ENCODE measurements around the gene SEPHS1. TPM values are rescaled to one million over a fixed set of nuclear protein-coding genes. Genes with fewer than 3 reads are reported as not detected.
A peak's percentile ranks its signal among the peaks of the same experiment; 100 is the strongest.

SEPHS1 gene
- total and polyA plus RNA-seq, 2 donors (not counting 3 experiments of a cell fraction or from before 2014, with no cell fraction given) = 40.6 to 55.4 TPM

DNA sequence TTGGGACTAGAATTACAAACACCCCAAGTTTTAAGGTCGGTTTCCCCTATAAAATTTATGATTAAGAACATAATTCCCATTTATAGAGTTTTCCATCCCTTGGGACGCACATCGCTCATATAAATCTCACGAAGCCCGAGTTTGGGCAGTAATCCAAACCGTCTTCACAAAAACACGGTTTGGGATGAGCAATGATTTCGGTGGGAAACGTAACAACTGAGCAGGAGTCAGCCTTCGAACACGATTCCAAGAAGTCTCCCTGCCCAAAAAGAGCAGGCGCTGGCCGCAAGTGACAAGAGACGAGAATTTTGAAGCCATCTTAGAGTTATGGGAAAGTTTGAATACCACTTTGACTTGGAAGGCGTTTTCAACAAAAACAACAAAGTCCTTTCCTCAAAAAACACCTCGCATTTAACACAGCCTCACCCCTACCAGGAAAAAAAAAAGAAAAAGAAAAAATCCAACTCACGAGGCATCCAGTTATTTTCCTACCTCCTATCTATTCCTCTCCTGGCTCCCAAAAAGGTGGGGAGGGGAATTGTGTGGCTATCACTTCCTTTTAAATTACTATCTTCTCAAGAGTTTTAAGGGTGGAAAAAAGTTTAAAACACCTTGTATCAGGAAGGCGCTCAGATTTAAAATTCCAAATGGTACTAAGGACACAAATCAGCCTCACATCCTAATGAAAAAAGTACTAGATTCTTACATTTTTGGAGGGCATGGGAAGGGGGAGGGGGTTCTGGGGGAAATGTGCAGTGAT, 1.6 kb downstream of the SEPHS1 start:
- peaks cover 12 to 18% of the 10 kb centered on the region in 2 experiments for H3K27me3 ChIP-seq (ENCODE audit: control insufficient read depth in 2 of 2, insufficient read depth in 2 of 2, low read length in 2 of 2)
- H3K36me3 ChIP-seq (ENCODE audit: control insufficient read depth in 2 of 2, extremely low read depth in 1 of 2, insufficient read depth in 2 of 2, low read length in 2 of 2) = peaks cover 0 to 2% of the 10 kb centered on the region in 2 experiments
- intact Hi-C loops (cut with micrococcal nuclease) (loop anchor here (1.0 to 5.0 kb wide), 2 partner anchors 44 to 181 kb away; partner anchors contain the start of gene BEND7), dilution Hi-C loops (cut with MboI; ENCODE audit: extremely low pct_ligation_motif_present, low sequenced_read_pairs) (no loop called here)
- H3K4me3 ChIP-seq (replicated peaks in 1 of 3; ENCODE audit: insufficient read depth in 1 of 3, low read depth in 1 of 3, low read length in 3 of 3) = peak overlapping the region; percentile 40 to 84 (median 82)
- peak overlapping the region; percentile 84 for H3K4me2 ChIP-seq (ENCODE audit: insufficient read depth, low read length)
- peaks cover 24% of the 10 kb centered on the region for H3K4me1 ChIP-seq (ENCODE audit: control insufficient read depth, extremely low read depth, insufficient read depth, low read length)
- peak overlapping the region; percentile 65 for H3K27ac ChIP-seq (ENCODE audit: insufficient read depth, low read depth, low read length)
- H3K9me3 ChIP-seq (replicated peaks; ENCODE audit: control insufficient read depth, insufficient read depth, low read length) = no peaks in the 10 kb centered on the region
- FAIRE-seq (peak; percentile 68), DNase-seq (ENCODE audit: low read depth, low spot score) (peak; percentile 65)
- BruUV-seq (replicated peaks) = TSS peak; percentile 42
- TF ChIP-seq FOS (IDR thresholded peaks at IDR 0.05; ENCODE audit: borderline replicate concordance, insufficient read depth, low read length) (no peak), POLR2AphosphoS5 (IDR thresholded peaks at IDR 0.05; ENCODE audit: insufficient read depth, low read depth, low read length) (peak; percentile 14)
- H3K9ac ChIP-seq (replicated peaks; ENCODE audit: extremely low read depth, insufficient read depth, low read length) = peak overlapping the region; percentile 87
- peaks cover 42% of the 10 kb centered on the region for H3K79me2 ChIP-seq (ENCODE audit: control insufficient read depth, insufficient read depth, low read length)
- CTCF ChIA-PET = no interaction called here
- POLR2A ChIA-PET = no interaction called here
- H3K9me1 ChIP-seq (replicated peaks; ENCODE audit: control insufficient read depth, extremely low read depth, insufficient read depth, low read length) = no peaks in the 10 kb centered on the region
- H2AFZ ChIP-seq (ENCODE audit: low read depth, low read length) = peak overlapping the region; percentile 7
- no peaks in the 10 kb centered on the region for H4K20me1 ChIP-seq (replicated peaks; ENCODE audit: control insufficient read depth, extremely low read depth, insufficient read depth, low read length)

DNA sequence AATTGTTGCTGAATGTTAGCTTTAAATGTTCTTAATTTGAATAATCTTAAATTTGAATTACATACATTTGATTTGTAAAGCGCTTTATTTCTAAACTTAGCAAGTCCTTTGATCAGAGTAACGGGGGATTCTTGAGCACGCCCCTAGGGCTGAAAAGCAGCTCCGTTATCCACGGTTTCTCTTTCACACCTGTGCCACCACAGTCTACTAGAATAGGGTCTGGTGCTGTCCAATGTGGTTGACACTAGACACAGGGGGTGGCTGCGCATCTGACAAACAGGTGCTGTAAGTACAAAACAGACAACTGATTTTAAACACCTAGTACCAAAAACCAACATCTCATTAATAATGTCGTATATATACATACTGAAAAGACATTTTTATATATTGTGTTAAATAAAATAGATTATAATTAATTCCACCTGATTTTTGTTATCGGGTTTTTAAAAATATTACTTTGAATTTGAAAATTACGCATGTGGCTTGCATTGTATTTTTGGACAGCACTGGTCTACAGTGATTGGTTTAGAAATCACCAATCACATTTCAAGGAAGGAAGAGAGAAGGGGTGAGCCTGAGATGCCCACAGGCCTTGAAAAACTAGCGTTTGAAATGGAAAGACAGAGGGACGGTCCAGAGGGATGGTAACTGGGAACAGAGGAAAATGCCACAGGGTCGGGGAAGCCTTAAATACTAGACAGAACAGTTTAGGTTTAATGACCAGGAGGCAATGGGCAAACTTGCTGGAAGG, 7.3 kb downstream of the SEPHS1 start:
- Histone ChIP-seq H3K27ac (ENCODE audit: insufficient read depth, low read depth, low read length) (no peak overlapping the region), H3K4me2 (ENCODE audit: insufficient read depth, low read length) (no peak overlapping the region), H2AFZ (ENCODE audit: low read depth, low read length) (no peak overlapping the region), H3K9ac (replicated peaks; ENCODE audit: extremely low read depth, insufficient read depth, low read length) (no peak overlapping the region), H3K27me3 (ENCODE audit: control insufficient read depth in 2 of 2, insufficient read depth in 2 of 2, low read length in 2 of 2) (no peaks in the 10 kb centered on the region), H3K36me3 (ENCODE audit: control insufficient read depth in 2 of 2, extremely low read depth in 1 of 2, insufficient read depth in 2 of 2, low read length in 2 of 2) (peaks cover 8 to 10% of the 10 kb centered on the region in 2 experiments), H3K9me1 (replicated peaks; ENCODE audit: control insufficient read depth, extremely low read depth, insufficient read depth, low read length) (no peaks in the 10 kb centered on the region), H3K4me3 (replicated peaks in 1 of 3; ENCODE audit: insufficient read depth in 1 of 3, low read depth in 1 of 3, low read length in 3 of 3) (no peak overlapping the region), H3K9me3 (replicated peaks; ENCODE audit: control insufficient read depth, insufficient read depth, low read length) (no peaks in the 10 kb centered on the region), H4K20me1 (replicated peaks; ENCODE audit: control insufficient read depth, extremely low read depth, insufficient read depth, low read length) (no peaks in the 10 kb centered on the region), H3K79me2 (ENCODE audit: control insufficient read depth, insufficient read depth, low read length) (peaks cover 44% of the 10 kb centered on the region), H3K4me1 (ENCODE audit: control insufficient read depth, extremely low read depth, insufficient read depth, low read length) (peaks cover 1% of the 10 kb centered on the region)
- no TSS peak for BruUV-seq (replicated peaks)
- TF ChIP-seq, protein P1, sequence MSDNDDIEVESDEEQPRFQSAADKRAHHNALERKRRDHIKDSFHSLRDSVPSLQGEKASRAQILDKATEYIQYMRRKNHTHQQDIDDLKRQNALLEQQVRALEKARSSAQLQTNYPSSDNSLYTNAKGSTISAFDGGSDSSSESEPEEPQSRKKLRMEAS (IDR thresholded peaks at IDR 0.05; ENCODE audit: insufficient read depth, insufficient read length) = no peak
- TF ChIP-seq MYC (IDR thresholded peaks at IDR 0.05; ENCODE audit: low read depth, low read length) (no peak), EZH2 (IDR thresholded peaks at IDR 0.05; ENCODE audit: borderline replicate concordance, low read depth, low read length, severe bottlenecking) (no peak), POLR2AphosphoS5 (IDR thresholded peaks at IDR 0.05; ENCODE audit: insufficient read depth, low read depth, low read length) (no peak), POLR2A (IDR thresholded peaks at IDR 0.05; ENCODE audit: low read depth, low read length) (no peak), FOS (IDR thresholded peaks at IDR 0.05; ENCODE audit: borderline replicate concordance, insufficient read depth, low read length) (no peak), JUN (IDR thresholded peaks at IDR 0.05; ENCODE audit: borderline replicate concordance, insufficient read depth, insufficient read length, low read depth) (no peak), GATA2 (IDR thresholded peaks at IDR 0.05; ENCODE audit: insufficient read depth, insufficient read length, low read depth, low read length) (no peak)
- TF ChIP-seq, protein P2, sequence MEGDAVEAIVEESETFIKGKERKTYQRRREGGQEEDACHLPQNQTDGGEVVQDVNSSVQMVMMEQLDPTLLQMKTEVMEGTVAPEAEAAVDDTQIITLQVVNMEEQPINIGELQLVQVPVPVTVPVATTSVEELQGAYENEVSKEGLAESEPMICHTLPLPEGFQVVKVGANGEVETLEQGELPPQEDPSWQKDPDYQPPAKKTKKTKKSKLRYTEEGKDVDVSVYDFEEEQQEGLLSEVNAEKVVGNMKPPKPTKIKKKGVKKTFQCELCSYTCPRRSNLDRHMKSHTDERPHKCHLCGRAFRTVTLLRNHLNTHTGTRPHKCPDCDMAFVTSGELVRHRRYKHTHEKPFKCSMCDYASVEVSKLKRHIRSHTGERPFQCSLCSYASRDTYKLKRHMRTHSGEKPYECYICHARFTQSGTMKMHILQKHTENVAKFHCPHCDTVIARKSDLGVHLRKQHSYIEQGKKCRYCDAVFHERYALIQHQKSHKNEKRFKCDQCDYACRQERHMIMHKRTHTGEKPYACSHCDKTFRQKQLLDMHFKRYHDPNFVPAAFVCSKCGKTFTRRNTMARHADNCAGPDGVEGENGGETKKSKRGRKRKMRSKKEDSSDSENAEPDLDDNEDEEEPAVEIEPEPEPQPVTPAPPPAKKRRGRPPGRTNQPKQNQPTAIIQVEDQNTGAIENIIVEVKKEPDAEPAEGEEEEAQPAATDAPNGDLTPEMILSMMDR (IDR thresholded peaks at IDR 0.05; ENCODE audit: extremely low read depth in 1 of 2, insufficient read depth in 1 of 2, low read depth in 1 of 2, low read length in 2 of 2) = no peak
- intact Hi-C loops (cut with micrococcal nuclease) = no loop called here
- POLR2A ChIA-PET = interaction anchor here (0.6 kb wide), 1 partner anchor 484 kb away, joined by 4 read pairs; no protein-coding TSS in a partner anchor
- CTCF ChIA-PET = no interaction called here
- FAIRE-seq (no peak), DNase-seq (ENCODE audit: low read depth, low spot score) (no peak)
- dilution Hi-C loops (cut with MboI; ENCODE audit: extremely low pct_ligation_motif_present, low sequenced_read_pairs) = no loop called here

Data from endothelial cell of umbilical vein (primary cell).